ENCODE data around the gene YWHAB. TPM values are rescaled to one million over a fixed set of nuclear protein-coding genes. Genes with fewer than 3 reads are reported as not detected.

YWHAB gene
- total and polyA plus RNA-seq, 3 donors from 2014 or later = 106 to 127 (median 125) TPM

Other genes starting within 250 kb of the YWHAB start
- gene ADA, start 234.0 kb upstream of the YWHAB start, total RNA-seq = 10 to 100 TPM; 10.0 to 11.2 TPM
- 8.2 TPM for gene ADA, start 234.0 kb upstream of the YWHAB start, polyA plus RNA-seq (ENCODE audit: insufficient read depth, low read depth, low replicate concordance)
- gene CCN5, start 170.3 kb upstream of the YWHAB start, total RNA-seq = 100 to 1,000 TPM in 1 of 2 donors, 10 to 100 TPM in 1; 37.0 to 152 TPM
- 52.0 TPM for gene CCN5, start 170.3 kb upstream of the YWHAB start, polyA plus RNA-seq (ENCODE audit: insufficient read depth, low read depth, low replicate concordance)
- 10 to 100 TPM; 16.9 to 23.4 TPM for gene KCNK15, start 139.8 kb upstream of the YWHAB start, total RNA-seq
- gene KCNK15, start 139.8 kb upstream of the YWHAB start, polyA plus RNA-seq (ENCODE audit: insufficient read depth, low read depth, low replicate concordance) = 4.4 TPM
- 10 to 100 TPM; 29.7 to 72.1 TPM for gene RIMS4, start 75.2 kb upstream of the YWHAB start, total RNA-seq
- 32.1 TPM for gene RIMS4, start 75.2 kb upstream of the YWHAB start, polyA plus RNA-seq (ENCODE audit: insufficient read depth, low read depth, low replicate concordance)
- 10 to 100 TPM; 59.2 to 71.7 TPM for gene PABPC1L, start 24.4 kb downstream of the YWHAB start, total RNA-seq
- 27.9 TPM for gene PABPC1L, start 24.4 kb downstream of the YWHAB start, polyA plus RNA-seq (ENCODE audit: insufficient read depth, low read depth, low replicate concordance)
- 100 to 1,000 TPM; 212 to 246 TPM for gene TOMM34, start 74.7 kb downstream of the YWHAB start, total RNA-seq
- 263 TPM for gene TOMM34, start 74.7 kb downstream of the YWHAB start, polyA plus RNA-seq (ENCODE audit: insufficient read depth, low read depth, low replicate concordance)
- 10 to 100 TPM; 39.6 to 42.7 TPM for gene STK4, start 80.8 kb downstream of the YWHAB start, total RNA-seq
- gene STK4, start 80.8 kb downstream of the YWHAB start, polyA plus RNA-seq (ENCODE audit: insufficient read depth, low read depth, low replicate concordance) = 24.9 TPM
- gene KCNS1, start 215.4 kb downstream of the YWHAB start, total RNA-seq = 1 to 10 TPM; 4.6 to 7.7 TPM
- gene KCNS1, start 215.4 kb downstream of the YWHAB start, polyA plus RNA-seq (ENCODE audit: insufficient read depth, low read depth, low replicate concordance) = 2.1 TPM
- gene WFDC5, start 229.5 kb downstream of the YWHAB start, total RNA-seq = 1 to 10 TPM in 1 of 2 donors, under 1 TPM in 1; 0.87 to 1.4 TPM
- 2.1 TPM for gene WFDC5, start 229.5 kb downstream of the YWHAB start, polyA plus RNA-seq (ENCODE audit: insufficient read depth, low read depth, low replicate concordance)
- gene WFDC12, start 238.8 kb downstream of the YWHAB start, total RNA-seq = not detected
- gene WFDC12, start 238.8 kb downstream of the YWHAB start, polyA plus RNA-seq (ENCODE audit: insufficient read depth, low read depth, low replicate concordance) = not detected

Measured in testis (tissue), 3 donors.